SU-DHL-6 (cell line): ENCODE measurements around the gene ARNT2.

Source experiments
- H2AFZ ChIP-seq: fragments of 200-600 bp; sonication (generic); 2 replicates; pipeline ENCODE4 v1.6.1; 2014; ENCODE audit warnings: low read depth, mild to moderate bottlenecking, moderate library complexity, mixed read lengths, antibody characterized with exemption, low read length; ENCODE audit not compliant: severe bottlenecking
- H3F3A ChIP-seq: fragments of 200-600 bp; shearing (Covaris generic); 2 replicates; pipeline ENCODE4 v1.6.0; 2016; ENCODE audit warnings: antibody characterized with exemption, mild to moderate bottlenecking; ENCODE audit not compliant: insufficient read depth
- H3K27ac ChIP-seq: fragments of 200-600 bp; sonication (generic); 2 replicates; pipeline ENCODE4 v1.5.1; 2016; ENCODE audit warnings: low read depth, mild to moderate bottlenecking, low read length, moderate library complexity, mixed read lengths
- H3K27me3 ChIP-seq: fragments of 200-600 bp; sonication (generic), shearing (Covaris generic); 2 replicates; pipeline ENCODE4 v1.6.0; 2014; ENCODE audit warnings: mild to moderate bottlenecking, low read length
- H3K36me3 ChIP-seq: fragments of 200-600 bp; sonication (generic); 2 replicates; pipeline ENCODE4 v1.6.1; 2014; ENCODE audit warnings: mild to moderate bottlenecking, low read length, mixed read lengths
- H3K4me2 ChIP-seq: fragments of 300-600, 200-600 bp; shearing (Covaris generic), sonication (generic); 2 replicates; pipeline ENCODE4 v1.6.0; 2014; ENCODE audit warnings: low read length, low read depth, mild to moderate bottlenecking; ENCODE audit not compliant: poor library complexity, severe bottlenecking
- H3K4me3 ChIP-seq: fragments of 200-600 bp; sonication (generic); 2 replicates; pipeline ENCODE4 v1.5.1; 2014; ENCODE audit warnings: antibody characterized with exemption, low read length, mild to moderate bottlenecking, mixed read lengths; ENCODE audit not compliant: insufficient read depth, poor library complexity, severe bottlenecking
- H3K79me2 ChIP-seq: fragments of 200-600 bp; sonication (generic); 2 replicates; pipeline ENCODE4 v1.6.1; 2014; ENCODE audit warnings: mild to moderate bottlenecking, low read length, moderate library complexity; ENCODE audit not compliant: insufficient read depth
- H3K9ac ChIP-seq: fragments of 200-600 bp; sonication (generic); 2 replicates; pipeline ENCODE4 v1.7.0; 2014; ENCODE audit warnings: mild to moderate bottlenecking, low read length
- H3K9me2 ChIP-seq: fragments of 200-600 bp; sonication (generic); replicated peaks from 2 replicates; pipeline ENCODE4 v1.6.1; 2014; ENCODE audit warnings: low read length; ENCODE audit not compliant: insufficient read depth
- H3K9me3 ChIP-seq: fragments of 200-600 bp; sonication (generic); 2 replicates; pipeline ENCODE4 v1.6.1; 2014; ENCODE audit warnings: low read length, mixed read lengths; ENCODE audit not compliant: insufficient read depth
- H4K20me1 ChIP-seq: fragments of 200-600 bp; sonication (generic); 2 replicates; pipeline ENCODE4 v1.6.1; 2014; ENCODE audit warnings: low read depth, mild to moderate bottlenecking, antibody characterized with exemption, low read length, moderate library complexity, mixed read lengths
- CTCF ChIP-seq: fragments of 200-600 bp; sonication (generic); IDR thresholded peaks from one replicate; pipeline ENCODE4 v1.5.1; 2017; ENCODE audit warnings: antibody characterized with exemption, mild to moderate bottlenecking, low read length, moderate library complexity; ENCODE audit not compliant: insufficient read depth, poor library complexity, severe bottlenecking
- EZH2phosphoT487 ChIP-seq: fragments of 200-600 bp; sonication (generic), shearing (Covaris generic); conservative IDR thresholded peaks from 2 replicates; pipeline ENCODE4 v1.6.1; 2018; ENCODE audit warnings: mild to moderate bottlenecking, antibody characterized with exemption, low read length, moderate library complexity, mixed read lengths

The ARNT2 gene

DNA sequence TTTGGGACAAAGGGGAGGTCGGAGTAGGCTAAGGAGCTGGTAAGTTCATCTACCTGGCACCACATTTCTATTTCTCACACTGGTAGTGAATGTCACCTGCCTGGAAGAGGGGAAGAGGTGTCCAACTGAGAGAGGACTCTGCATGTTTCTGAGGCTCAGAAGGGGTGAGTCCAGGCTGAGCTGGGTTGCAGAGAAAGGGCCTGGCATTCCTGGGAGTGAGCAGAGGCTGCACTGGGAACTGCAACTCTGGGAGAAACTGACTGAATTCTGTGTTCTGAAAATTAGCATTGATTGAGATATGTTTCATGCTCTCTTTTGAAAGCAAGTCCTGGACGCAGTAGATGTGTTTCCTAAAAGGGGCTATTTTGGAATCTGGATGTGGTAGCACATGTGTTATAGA, 32.3 kb upstream of the ARNT2 start:
- Histone ChIP-seq H3K4me2 (no peak overlapping the region), H3K79me2 (no peaks in the 10 kb centered on the region), H4K20me1 (no peaks in the 10 kb centered on the region), H3K4me3 (no peak overlapping the region), H3K36me3 (no peaks in the 10 kb centered on the region), H3K9me3 (0 out of 2 replicates have a peak, but pooled peaks cover 6% of the 10 kb centered on the region), H3F3A (no peaks in the 10 kb centered on the region), H3K27ac (no peak overlapping the region), H2AFZ (no peak overlapping the region), H3K9ac (no peak overlapping the region), H3K27me3 (no peaks in the 10 kb centered on the region), H3K9me2 (no peaks in the 10 kb centered on the region)
- TF ChIP-seq EZH2phosphoT487 (no peak), CTCF (no peak)

DNA sequence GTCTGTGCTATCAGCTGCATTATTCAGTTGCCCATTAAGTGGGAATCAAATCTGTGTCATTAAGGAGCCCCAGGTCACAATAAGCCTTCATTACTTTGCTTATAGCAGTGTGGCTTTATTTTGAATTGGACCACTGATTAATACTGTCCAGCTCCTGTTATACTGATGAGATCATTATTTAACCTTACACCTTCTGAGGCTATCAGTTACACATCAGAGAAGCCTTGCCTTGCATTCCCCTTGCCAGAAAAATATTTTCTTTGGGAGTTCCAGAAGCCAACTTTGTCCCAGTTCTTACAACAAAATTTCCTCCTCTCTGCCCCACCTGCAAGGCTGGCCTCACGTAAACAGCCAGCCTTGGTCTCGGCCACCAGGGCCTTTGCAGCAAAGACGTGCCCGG, 29.7 kb upstream of the ARNT2 start:
- H3K27ac ChIP-seq = no peak overlapping the region

GRCh38 chr15:80375968-80376891, 28.0 kb upstream of the ARNT2 start:
- Histone ChIP-seq H3K4me2 (no peak overlapping the region), H3K27me3 (no peaks in the 10 kb centered on the region), H4K20me1 (no peaks in the 10 kb centered on the region), H3K27ac (no peak overlapping the region), H3K79me2 (no peaks in the 10 kb centered on the region), H3K36me3 (no peaks in the 10 kb centered on the region), H3F3A (no peaks in the 10 kb centered on the region), H3K9me3 (no peaks in the 10 kb centered on the region), H2AFZ (no peak overlapping the region), H3K9ac (no peak overlapping the region), H3K9me2 (no peaks in the 10 kb centered on the region), H3K4me3 (no peak overlapping the region)
- TF ChIP-seq CTCF = no peak
- TF ChIP-seq EZH2phosphoT487 = no peak

More for the DNA sequence above, 29.7 kb upstream of the ARNT2 start:
- Histone ChIP-seq H3K9me2 (no peaks in the 10 kb centered on the region), H4K20me1 (no peaks in the 10 kb centered on the region), H3K27me3 (no peaks in the 10 kb centered on the region), H3K4me2 (no peak overlapping the region), H3K4me3 (no peak overlapping the region), H2AFZ (no peak overlapping the region), H3K79me2 (no peaks in the 10 kb centered on the region), H3K9me3 (no peaks in the 10 kb centered on the region), H3F3A (no peaks in the 10 kb centered on the region), H3K9ac (no peak overlapping the region), H3K36me3 (no peaks in the 10 kb centered on the region)
- TF ChIP-seq CTCF (no peak), EZH2phosphoT487 (no peak)
